Left renal cortex interstitium (tissue), 4 donors: ENCODE measurements around the gene TBC1D4. TPM values are rescaled to one million over a fixed set of nuclear protein-coding genes. Genes with fewer than 3 reads are reported as not detected.
"Not testable (repeated sequence)": the region's sequence is repeated elsewhere in the genome, so short reads cannot be mapped to it uniquely, and the experiment has no call there.

Experiments used
- DNase-seq, 4 donors: peaks; one replicate each; pipeline ENCODE4 v3.0.0-alpha.2; 2013; ENCODE audit warnings: low read depth in 4 of 4, low spot score in 2 of 4, missing footprints in 1 of 4
- polyA plus RNA-seq, 4 donors: library from polyadenylated mRNA; unstranded; fragments of 120-200 nt; gene quantifications; one replicate each; pipeline ENCODE4 v1.2.1, GENCODE V29; 2013; ENCODE audit not compliant: insufficient read length in 4 of 4

The TBC1D4 gene
- polyA plus RNA-seq, 4 donors: 49.4 to 66.5 (median 53.9) TPM

DNA sequence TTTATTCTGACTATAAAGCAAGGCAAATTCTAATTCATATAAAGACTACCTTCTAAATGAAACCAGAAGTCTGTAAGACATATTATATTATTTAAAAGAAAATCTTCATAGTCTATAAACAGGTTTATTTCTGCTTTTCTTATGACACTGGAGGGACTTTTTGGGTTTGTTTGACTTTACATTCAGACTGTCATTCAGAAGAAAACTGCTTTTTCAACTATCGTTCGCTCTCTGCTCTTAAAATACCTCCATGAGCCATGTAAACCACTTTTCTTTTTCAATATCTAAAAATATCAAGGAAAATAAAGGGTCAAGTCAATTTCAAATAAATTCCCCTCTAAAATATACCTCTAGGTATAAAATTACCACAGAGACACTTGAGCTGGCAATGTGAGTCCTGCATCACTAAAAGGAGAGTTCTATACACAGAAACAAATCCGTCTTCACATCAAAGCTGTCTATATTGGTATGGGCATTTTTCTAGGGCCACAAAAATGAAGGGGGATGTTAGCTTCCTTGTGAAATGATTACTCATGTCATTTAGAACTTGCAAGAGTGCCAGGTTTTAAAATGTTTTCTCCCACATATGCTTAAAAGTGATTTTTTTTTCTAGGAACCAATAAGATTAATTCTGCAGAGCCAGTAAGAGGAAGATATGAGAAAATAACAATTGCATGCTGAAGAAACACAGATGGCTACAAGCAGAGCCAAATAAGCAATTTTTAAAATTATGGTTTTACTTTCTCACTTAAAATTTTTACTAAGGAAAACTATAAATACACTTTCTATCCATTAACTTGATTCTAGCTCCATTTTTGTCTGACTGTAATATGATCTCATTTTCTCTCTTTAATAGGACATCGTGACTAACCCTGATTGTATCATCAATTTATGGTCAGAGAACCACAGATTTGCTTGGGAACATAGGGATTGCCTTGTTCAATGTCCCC is 181.8 kb downstream of the TBC1D4 start:
- DNase-seq: no peak

DNA sequence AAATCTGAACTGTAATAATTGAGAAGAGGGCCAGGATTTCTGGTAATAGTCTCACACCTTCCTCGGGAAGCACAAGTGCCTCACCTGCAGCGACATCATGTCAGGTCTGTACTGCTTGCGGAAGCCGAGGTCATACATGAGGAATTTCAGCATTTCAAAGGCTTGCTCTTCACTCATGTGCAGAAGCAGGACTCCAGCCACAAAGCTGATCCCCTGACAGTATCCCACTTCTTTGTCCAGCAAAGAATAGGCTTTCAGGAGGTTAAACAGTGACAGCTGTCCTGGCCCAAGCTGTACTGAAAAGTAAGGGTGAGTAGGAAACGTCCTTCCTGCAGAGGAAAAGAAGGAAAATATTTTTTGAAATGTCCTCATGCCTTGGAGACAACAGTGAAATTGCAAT is 182.7 kb downstream of the TBC1D4 start:
- no peak for DNase-seq

DNA sequence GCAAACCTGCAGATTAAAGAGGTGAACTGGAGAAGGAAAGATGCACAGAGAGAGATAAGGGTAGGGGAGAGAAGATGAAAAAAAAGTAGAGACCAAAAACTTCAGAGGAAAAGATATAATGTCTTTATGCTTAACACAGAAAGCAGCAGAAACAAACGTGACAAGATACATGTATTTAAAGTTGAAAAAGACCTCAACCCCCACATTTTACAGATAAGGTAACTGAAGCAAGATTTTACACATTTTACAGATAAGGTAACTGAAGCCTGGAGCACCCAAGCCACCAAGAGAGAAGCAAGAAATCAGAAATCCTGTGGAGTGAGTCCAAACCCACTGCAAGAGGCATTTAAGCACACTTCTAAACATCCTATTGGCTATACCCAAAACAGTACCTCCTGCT is 185.3 kb downstream of the TBC1D4 start:
- no peak for DNase-seq

DNA sequence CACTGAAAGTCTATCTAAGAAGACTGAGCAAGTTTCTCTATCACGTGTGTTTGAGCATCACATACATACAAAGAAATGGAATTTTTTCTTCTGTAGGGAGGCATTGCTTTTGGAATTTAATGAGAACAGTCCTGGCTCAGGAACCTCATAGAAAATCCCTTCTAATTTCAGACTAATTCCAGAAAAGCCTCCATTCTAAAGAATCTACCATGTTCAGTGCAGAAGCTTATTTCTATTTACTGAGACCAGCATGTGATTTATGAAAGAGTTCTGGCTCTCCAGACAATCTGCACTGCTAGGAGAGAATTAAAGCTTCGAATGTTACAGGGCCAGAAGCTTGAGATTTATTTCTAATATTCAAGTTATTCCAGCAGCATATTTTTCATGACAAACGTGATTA is 186.8 kb downstream of the TBC1D4 start:
- no peak for DNase-seq

DNA sequence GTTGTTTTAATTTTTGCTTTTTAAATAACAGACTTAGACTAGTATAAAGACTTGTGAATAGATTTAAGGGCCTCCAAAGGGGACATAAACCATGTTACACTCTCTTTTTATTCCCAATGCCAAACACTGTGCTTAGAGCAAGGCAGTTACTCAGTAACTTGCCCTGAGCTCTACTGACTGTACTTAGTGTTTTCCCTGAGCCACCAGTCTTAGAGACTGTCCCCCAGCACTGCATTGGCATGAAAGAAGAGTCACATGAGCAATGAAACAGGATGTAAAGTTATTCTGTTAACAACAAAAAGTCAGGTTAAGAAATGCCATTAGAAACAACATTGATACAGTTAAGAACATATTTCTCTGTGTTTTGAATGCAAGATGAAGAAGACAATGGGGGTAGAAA is 187.9 kb downstream of the TBC1D4 start:
- DNase-seq: no peak

DNA sequence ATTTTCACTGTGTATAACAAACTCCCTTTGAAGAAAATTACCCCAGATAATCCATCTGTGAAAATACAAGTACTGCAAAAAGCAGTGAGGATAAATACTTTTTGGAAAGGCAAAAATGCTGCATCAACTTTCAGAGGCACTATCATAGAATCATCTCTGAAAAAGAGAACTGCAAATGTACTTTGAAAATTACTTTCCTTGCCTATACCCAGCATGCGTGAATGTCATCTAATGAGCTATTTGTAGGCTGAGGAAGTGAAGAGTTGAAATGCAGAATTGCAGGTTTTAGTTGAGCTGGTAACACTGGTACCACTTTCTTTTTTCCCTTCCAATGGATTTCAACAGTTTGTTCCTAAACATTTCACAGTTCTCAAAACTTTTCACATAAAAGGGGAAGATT is 196.7 kb downstream of the TBC1D4 start:
- DNase-seq: no peak

DNA sequence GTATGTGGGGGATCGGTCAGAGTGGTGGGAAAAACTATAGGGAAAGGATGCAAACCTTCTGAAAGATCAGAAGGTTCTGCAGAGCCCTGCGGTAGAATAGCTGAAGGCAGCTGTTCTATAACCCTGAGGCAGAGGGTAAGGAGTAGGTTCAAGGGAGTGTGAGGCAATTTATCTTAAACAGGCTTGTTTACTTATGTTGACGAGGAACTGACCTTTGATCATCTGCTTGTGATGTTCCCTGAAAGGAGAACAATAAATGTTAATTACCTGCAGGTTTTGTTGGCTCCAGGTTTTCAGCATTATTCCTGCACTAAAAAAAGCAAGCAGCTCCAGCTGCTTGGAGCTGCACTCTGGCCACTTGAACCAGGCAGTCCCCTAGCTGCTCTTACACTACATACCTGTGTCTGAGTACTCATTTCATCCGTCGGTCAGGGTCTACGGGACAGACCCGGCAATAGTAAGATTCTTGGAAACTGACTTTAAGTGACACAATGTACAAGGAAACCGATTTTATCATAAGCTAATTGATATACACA is 202.1 kb downstream of the TBC1D4 start:
- no peak for DNase-seq

DNA sequence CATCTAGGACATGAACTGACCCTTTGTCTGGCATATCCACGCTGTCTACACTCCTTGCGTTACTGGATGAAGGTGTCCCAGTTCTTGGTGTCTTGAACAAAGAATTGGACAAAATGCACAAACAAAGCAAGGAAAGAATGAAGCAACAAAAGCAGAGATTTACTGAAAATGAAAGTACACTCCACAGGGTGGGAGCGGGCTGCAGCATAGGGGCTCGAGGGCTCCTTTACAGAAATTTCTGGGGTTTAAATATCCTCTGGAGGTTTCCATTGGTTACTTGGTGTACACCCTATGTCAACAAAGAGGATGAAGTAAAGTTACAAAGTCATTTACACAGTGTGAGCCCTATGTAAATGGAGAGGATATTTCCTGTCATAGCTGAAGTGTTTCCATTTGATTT is 208.3 kb downstream of the TBC1D4 start:
- not testable (repeated sequence) for DNase-seq

DNA sequence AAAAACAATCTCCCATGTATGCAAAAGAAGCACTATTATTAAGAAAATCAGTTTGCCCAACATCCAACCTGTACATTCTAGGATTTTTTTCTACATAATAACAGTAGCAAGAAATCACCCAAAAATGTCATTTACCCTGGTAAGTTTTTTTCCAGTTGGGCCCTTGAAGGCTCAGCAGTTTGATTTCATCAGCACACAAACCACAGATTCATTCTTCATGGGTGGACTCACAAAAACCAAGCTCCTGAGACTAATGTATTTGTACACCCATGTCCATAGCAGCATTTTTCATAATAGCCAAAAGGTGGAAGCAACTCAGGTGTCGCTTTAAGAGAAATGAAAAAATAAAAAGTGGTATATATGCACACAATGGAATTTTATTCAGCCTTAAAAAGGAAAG is 210.1 kb downstream of the TBC1D4 start:
- no peak for DNase-seq

DNA sequence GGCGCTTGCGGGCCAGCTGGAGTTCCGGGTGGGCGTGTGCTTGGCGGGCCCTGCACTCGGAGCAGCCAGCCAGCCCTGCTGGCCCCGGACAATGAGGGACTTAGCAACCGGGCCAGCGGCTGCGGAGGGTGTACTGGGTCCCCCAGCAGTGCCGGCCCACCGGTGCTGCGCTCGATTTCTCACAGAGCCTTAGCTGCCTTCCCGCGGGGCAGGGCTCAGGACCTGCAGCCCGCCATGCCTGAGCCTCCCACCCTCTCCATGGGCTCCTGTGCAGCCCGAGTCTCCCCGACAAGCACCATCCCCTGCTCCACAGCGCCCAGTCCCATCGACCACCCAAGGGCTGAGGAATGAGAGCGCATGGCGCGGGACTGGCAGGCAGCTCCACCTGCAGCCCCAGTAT is 213.5 kb downstream of the TBC1D4 start:
- DNase-seq: not testable (repeated sequence)

DNA sequence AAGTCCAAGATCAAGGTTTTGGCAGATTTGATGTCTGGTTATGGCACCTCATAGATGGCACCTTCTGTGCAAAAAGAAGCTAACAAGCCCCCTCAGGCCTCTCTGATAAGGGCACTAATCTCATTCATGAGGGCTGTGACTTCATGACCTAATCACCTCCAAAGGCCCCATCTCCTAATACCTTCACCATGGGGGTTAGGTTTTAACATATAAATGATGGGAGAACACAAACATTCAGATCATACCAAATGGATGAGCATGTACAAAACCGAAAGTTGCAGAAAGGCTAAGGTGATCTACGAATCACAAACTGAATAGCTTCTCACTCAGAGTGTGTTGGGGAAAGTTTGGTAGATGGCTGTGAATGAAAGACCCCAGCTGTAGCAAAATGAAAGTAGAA is 217.4 kb downstream of the TBC1D4 start:
- DNase-seq: no peak

DNA sequence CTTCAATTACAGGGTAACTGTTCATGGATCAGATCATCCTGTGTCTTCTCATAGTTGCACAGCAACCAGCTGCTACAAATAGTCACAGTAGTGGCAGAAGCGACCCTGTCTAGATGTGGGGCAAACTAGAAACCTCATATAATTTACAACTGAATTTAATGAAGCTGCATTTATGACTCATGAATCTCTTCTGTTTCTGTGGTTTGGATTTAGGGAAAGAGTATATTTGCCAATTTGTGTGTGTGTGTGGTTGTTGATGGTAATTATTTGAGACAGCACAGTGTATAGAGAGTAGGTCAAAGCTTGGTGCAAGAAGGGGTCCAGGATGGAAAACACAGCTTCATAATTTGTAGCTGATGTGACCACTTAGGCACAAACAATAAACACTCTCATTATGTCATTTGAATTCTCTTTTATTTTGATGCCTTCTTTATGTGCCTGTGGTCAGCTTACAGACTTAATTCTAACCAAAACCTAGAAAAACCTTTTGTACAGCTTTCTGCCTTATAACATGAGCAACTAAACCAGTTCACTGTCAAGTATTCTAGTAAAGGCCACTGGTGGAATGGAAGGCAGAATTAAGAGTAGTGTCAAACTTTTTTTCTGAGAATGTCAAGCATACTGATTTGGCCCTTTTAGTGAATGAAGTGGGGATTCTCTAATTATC is 218.1 kb downstream of the TBC1D4 start:
- no peak for DNase-seq

DNA sequence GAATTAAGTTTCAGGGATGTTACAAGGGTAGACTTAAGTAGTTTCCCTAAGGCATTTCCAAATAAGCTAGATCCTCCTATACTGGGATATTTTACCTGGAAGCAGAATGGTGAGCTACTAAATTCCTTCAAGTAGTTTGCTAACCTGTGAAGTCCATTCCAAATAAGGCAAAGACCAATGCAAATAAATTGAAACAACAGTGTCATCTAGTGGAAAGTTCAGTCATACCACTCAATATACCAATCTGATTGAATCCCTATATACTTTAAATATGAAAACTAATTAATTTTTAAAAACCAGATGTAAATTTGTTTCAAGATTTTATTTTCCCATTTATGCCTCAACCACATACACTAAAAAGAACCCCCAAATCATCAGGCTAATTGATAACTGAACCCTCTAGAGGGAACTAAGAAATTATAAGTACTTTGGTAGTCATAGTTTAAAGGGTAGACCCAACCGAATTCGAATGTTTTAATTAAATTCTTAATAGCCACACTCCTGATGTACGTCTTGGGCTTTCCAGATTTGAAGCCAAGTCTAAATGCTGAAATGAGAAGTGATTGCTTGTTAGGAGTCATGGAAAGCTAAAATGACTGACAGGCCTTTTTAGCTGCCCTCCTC is 223.7 kb downstream of the TBC1D4 start:
- DNase-seq: peak in 3 of 4 donors; percentile 5 to 37 (median 31)

DNA sequence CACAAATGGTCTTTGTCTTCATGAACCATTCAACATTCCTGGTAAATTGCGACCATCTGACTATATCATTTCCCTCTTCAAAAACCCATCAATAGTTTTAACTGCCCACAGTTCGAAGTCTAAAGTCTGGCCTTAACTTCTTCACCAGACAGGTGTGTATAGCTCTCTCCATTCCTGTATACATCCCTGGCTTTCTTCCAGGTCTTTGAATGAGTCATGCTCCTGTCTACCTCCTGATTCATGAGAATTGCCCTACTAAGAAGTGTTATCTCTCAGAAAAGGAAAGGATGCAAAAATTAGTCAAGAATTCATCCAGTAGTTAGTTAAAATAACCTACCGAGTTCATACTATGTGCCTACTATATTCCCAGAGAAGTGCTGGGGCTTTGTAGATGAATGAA is 225.0 kb downstream of the TBC1D4 start:
- DNase-seq: no peak

DNA sequence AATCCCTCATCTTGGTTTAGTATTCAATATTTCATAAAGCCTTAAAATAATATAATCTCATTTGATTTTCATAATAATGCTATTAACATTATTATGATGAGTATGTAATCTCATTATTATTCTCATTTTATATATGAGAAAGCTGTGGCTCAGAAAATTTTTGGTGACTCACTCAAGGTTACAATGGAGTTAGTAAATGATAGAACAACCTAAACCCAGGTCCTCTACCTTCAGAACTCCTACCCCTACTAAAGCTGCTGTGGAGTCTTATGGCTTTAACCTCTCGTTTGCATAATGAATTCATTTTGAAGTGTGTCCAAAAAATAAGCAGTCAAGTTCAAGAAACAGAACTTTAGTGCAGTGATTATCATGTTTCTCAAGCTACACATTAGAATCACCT is 226.3 kb downstream of the TBC1D4 start:
- DNase-seq: no peak

DNA sequence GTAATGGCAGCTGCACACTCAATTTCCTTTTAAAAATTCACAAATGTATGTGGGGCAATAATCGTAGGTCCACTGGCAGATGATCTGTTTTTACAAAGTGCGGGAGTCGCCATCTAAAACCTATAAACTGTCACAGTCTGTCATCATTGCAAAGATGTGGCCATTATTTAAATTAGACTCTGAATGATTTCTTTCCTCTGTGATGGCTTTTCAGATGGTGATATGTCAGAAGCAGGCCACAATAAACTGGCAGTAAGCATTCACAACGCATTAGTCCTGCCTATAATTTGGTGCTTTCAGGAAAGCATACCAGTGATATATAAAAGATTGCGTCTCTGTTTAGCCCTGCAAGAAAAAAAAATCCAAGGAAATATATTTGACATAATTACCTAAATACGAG is 226.8 kb downstream of the TBC1D4 start:
- no peak for DNase-seq

DNA sequence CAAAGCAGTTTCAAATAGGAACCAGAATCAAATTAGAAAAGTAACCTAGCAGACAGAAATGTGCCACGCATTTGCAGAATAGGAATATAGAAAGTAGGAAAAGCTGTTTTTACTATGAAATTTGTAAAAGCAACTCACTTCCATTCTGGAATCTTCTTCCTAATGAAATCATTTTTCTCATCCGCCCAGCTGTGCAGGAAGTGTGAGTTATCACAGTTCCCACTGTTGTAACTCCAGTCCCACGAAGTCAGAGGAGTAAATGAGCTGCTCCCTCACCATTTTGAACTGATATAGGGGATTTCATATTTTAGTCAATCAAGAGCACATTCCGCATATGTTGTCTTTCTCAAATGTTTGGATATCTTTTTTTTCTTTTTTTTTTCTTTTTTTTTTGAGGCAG is 230.8 kb downstream of the TBC1D4 start:
- no peak for DNase-seq

DNA sequence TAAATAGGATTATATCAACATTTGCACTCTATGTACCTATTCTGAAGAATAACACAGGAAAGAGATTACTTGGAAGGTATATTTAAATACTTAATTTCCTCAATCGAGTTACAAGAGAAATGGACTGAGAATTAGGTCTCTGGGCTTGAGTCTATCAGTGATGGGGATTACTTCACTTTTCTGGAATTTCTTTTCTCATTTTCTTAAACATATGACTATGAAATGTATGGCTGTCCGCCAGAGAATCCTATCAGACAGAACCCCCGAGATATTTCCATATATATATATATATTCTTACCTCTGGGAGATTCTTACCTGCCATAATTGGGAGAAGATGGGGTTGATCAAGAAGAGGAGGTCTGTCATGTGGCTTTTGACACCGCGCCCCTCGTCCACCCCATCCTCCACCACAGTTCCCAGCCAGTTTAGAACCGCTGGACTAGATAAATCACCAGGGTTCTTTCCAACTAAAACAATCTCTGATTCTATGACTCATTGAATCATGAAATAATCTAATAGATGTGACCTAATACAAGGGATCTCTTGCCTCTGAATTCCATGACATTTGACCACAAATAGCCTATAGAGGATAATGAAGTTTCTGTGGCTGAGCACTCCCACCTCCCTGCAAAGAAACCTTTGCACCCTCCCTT is 231.3 kb downstream of the TBC1D4 start:
- DNase-seq: no peak

DNA sequence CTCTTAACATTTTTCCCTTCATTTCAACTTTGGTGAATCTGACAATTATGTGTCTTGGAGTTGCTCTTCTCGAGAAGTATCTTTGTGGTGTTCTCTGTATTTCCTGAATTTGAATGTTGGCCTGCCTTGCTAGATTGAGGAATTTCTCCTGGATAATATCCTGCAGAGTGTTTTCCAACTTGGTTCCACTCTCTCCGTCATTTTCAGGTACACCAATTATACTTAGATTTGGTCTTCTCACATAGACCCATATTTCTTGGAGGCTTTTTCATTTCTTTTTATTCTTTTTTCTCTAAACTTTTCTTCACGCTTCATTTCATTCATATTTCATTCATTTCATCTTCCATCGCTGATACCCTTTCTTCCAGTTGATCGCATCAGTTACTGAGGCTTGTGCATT is 236.4 kb downstream of the TBC1D4 start:
- not testable (repeated sequence) for DNase-seq

DNA sequence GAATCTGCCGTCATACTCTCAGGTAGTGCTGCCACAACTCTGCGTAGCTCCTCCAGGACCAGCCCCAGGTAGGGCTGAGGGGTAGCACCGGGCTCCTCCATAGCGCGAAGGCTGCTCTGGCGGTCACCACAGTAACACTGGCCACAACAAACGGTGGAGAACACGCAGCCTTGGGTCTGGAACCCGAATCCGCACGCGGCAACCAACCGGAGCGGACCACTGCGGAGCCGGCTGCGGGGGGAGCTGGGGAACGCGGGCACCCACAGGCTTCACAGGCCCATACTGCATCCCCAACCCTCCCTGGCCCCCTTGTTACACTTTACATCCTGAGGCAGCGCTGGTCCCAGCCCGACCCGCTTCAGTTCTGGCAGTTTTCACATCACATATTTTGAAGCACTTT is 241.7 kb downstream of the TBC1D4 start:
- not testable (repeated sequence) for DNase-seq

DNA sequence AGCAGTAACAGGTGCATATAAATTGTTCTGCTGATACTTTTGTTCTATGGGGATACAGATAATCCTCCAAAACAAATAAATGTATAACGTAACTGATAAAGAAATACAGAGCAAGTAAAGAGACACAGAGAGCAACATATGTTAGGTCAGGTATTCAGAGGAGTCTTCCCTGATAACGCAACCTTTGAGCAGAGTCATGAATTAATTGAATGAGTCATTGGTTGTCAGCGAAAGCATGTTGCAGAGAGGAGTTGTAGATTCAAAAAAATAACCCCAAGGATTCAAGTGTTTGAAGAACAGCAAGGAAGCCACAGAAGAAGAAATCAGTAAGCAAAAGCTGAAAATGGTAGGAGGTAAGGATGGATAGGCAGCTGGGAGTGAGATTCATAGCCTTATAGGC is 245.2 kb downstream of the TBC1D4 start:
- no peak for DNase-seq
